ENCODE data around the gene ARHGDIA.

Gene ARHGDIA

GRCh38 chr17:81915331-81915730 lies 44.2 kb upstream of the ARHGDIA start:
- peaks cover 45% of the 10 kb centered on the region for H3K79me2 ChIP-seq
- no peak overlapping the region for H3K9ac ChIP-seq
- no peak overlapping the region for H3K4me2 ChIP-seq (ENCODE audit: low read length)
- no peak overlapping the region for H3K4me3 ChIP-seq (ENCODE audit: low read depth, low read length)
- H3K36me3 ChIP-seq (ENCODE audit: control insufficient read depth, insufficient read depth, low read length), result no peaks in the 10 kb centered on the region
- peaks cover 11% of the 10 kb centered on the region for H3K4me1 ChIP-seq
- H3K9me3 ChIP-seq (ENCODE audit: control insufficient read depth, low read length), result no peaks in the 10 kb centered on the region
- no peaks in the 10 kb centered on the region for H3K27me3 ChIP-seq (ENCODE audit: control insufficient read depth, insufficient read depth, low read length)
- TF ChIP-seq CTCF (IDR thresholded peaks at IDR 0.05), result no peak
- no peak overlapping the region for H3K27ac ChIP-seq
- H2AFZ ChIP-seq, result no peak overlapping the region

GRCh38 chr17:81914103-81914850 lies 43.1 kb upstream of the ARHGDIA start:
- no peak overlapping the region for H3K27ac ChIP-seq
- no peak for TF ChIP-seq CTCF (IDR thresholded peaks at IDR 0.05)
- peaks cover 34% of the 10 kb centered on the region for H3K79me2 ChIP-seq
- H3K9me3 ChIP-seq (ENCODE audit: control insufficient read depth, low read length), result no peaks in the 10 kb centered on the region
- H3K4me2 ChIP-seq (ENCODE audit: low read length), result no peak overlapping the region
- H2AFZ ChIP-seq, result no peak overlapping the region
- no peaks in the 10 kb centered on the region for H3K36me3 ChIP-seq (ENCODE audit: control insufficient read depth, insufficient read depth, low read length)
- H3K27me3 ChIP-seq (ENCODE audit: control insufficient read depth, insufficient read depth, low read length), result no peaks in the 10 kb centered on the region
- H3K4me3 ChIP-seq (ENCODE audit: low read depth, low read length), result no peak overlapping the region
- peaks cover 14% of the 10 kb centered on the region for H3K4me1 ChIP-seq
- H3K9ac ChIP-seq, result no peak overlapping the region

GRCh38 chr17:81913394-81914102 lies 42.4 kb upstream of the ARHGDIA start:
- Histone ChIP-seq H3K27me3 (ENCODE audit: control insufficient read depth, insufficient read depth, low read length) (no peaks in the 10 kb centered on the region), H3K9me3 (ENCODE audit: control insufficient read depth, low read length) (no peaks in the 10 kb centered on the region), H3K4me1 (peaks cover 14% of the 10 kb centered on the region), H3K27ac (no peak overlapping the region), H3K4me3 (ENCODE audit: low read depth, low read length) (no peak overlapping the region), H3K36me3 (ENCODE audit: control insufficient read depth, insufficient read depth, low read length) (no peaks in the 10 kb centered on the region), H3K4me2 (ENCODE audit: low read length) (no peak overlapping the region), H2AFZ (no peak overlapping the region), H3K79me2 (peaks cover 27% of the 10 kb centered on the region), H3K9ac (no peak overlapping the region)
- TF ChIP-seq CTCF (IDR thresholded peaks at IDR 0.05), result no peak

GRCh38 chr17:81912441-81913309 lies 41.5 kb upstream of the ARHGDIA start:
- Histone ChIP-seq H2AFZ (no peak overlapping the region), H3K9ac (no peak overlapping the region), H3K4me1 (peaks cover 10% of the 10 kb centered on the region), H3K4me3 (ENCODE audit: low read depth, low read length) (no peak overlapping the region), H3K27ac (no peak overlapping the region), H3K36me3 (ENCODE audit: control insufficient read depth, insufficient read depth, low read length) (no peaks in the 10 kb centered on the region), H3K27me3 (ENCODE audit: control insufficient read depth, insufficient read depth, low read length) (no peaks in the 10 kb centered on the region), H3K4me2 (ENCODE audit: low read length) (no peak overlapping the region), H3K9me3 (ENCODE audit: control insufficient read depth, low read length) (no peaks in the 10 kb centered on the region), H3K79me2 (peaks cover 22% of the 10 kb centered on the region)
- TF ChIP-seq CTCF (IDR thresholded peaks at IDR 0.05), result no peak

All from parathyroid adenoma (tissue), 2 donors.